Measurements from ENCODE around the gene ERF.

DNA sequence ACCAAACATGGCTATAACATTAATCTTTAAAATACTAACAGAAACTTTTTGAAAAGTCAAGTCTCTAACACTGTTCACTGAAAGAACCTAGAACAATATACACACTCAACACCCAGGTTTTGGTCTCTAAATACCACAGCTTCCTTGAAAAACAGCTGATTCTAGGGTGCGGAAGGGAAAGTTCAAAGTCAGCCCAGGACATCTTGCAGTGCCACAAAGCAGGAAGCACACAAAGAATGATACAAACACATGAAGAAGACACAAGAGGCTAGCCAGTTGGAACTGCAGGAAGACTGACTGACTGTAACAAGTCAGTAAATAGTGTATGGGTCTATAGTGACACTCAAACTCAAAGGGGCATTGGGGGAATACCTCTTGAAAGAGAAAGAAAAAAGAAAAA, 42.0 kb downstream of the ERF start:
- TF ChIP-seq BHLHE40 (IDR thresholded peaks at IDR 0.05; ENCODE audit: borderline replicate concordance in 1 of 2, low read depth in 2 of 2, low read length in 1 of 2) (no peak), RAD21 (IDR thresholded peaks at IDR 0.05; ENCODE audit: insufficient read depth, low read depth, low read length) (no peak), POLR2A (IDR thresholded peaks at IDR 0.05; ENCODE audit: low read depth, low read length) (no peak), CBX5 (IDR thresholded peaks at IDR 0.05; ENCODE audit: low read depth) (no peak), MEF2A (IDR thresholded peaks at IDR 0.05; ENCODE audit: insufficient read depth, low read depth, low read length) (no peak), NR2F1 (conservative IDR thresholded peaks at IDR 0.05) (no peak), FOXK2 (IDR thresholded peaks at IDR 0.05) (no peak), SPI1 (IDR thresholded peaks at IDR 0.05; ENCODE audit: borderline replicate concordance, insufficient read depth, low read depth, low read length) (no peak), EP300 (IDR thresholded peaks at IDR 0.05; ENCODE audit: borderline replicate concordance in 1 of 2, control insufficient read depth in 1 of 2, low read depth in 2 of 2, low read length in 2 of 2) (no peak), EZH2 (IDR thresholded peaks at IDR 0.05; ENCODE audit: borderline replicate concordance, control insufficient read depth, low read depth, low read length) (no peak), GABPA (IDR thresholded peaks at IDR 0.05; ENCODE audit: low read depth) (no peak)
- TF ChIP-seq, protein P1, sequence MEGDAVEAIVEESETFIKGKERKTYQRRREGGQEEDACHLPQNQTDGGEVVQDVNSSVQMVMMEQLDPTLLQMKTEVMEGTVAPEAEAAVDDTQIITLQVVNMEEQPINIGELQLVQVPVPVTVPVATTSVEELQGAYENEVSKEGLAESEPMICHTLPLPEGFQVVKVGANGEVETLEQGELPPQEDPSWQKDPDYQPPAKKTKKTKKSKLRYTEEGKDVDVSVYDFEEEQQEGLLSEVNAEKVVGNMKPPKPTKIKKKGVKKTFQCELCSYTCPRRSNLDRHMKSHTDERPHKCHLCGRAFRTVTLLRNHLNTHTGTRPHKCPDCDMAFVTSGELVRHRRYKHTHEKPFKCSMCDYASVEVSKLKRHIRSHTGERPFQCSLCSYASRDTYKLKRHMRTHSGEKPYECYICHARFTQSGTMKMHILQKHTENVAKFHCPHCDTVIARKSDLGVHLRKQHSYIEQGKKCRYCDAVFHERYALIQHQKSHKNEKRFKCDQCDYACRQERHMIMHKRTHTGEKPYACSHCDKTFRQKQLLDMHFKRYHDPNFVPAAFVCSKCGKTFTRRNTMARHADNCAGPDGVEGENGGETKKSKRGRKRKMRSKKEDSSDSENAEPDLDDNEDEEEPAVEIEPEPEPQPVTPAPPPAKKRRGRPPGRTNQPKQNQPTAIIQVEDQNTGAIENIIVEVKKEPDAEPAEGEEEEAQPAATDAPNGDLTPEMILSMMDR (IDR thresholded peaks at IDR 0.05 in 2 of 3, conservative IDR thresholded peaks at IDR 0.05 in 1 of 3; ENCODE audit: control insufficient read depth in 2 of 3, extremely low read depth in 1 of 3, insufficient read depth in 1 of 3, low read depth in 3 of 3, low read length in 3 of 3): no peak
- TF ChIP-seq, protein P2, sequence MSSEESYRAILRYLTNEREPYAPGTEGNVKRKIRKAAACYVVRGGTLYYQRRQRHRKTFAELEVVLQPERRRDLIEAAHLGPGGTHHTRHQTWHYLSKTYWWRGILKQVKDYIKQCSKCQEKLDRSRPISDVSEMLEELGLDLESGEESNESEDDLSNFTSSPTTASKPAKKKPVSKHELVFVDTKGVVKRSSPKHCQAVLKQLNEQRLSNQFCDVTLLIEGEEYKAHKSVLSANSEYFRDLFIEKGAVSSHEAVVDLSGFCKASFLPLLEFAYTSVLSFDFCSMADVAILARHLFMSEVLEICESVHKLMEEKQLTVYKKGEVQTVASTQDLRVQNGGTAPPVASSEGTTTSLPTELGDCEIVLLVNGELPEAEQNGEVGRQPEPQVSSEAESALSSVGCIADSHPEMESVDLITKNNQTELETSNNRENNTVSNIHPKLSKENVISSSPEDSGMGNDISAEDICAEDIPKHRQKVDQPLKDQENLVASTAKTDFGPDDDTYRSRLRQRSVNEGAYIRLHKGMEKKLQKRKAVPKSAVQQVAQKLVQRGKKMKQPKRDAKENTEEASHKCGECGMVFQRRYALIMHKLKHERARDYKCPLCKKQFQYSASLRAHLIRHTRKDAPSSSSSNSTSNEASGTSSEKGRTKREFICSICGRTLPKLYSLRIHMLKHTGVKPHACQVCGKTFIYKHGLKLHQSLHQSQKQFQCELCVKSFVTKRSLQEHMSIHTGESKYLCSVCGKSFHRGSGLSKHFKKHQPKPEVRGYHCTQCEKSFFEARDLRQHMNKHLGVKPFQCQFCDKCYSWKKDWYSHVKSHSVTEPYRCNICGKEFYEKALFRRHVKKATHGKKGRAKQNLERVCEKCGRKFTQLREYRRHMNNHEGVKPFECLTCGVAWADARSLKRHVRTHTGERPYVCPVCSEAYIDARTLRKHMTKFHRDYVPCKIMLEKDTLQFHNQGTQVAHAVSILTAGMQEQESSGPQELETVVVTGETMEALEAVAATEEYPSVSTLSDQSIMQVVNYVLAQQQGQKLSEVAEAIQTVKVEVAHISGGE (CRISPR knock-in tag; IDR thresholded peaks at IDR 0.05): no peak
- TF ChIP-seq, protein P3, sequence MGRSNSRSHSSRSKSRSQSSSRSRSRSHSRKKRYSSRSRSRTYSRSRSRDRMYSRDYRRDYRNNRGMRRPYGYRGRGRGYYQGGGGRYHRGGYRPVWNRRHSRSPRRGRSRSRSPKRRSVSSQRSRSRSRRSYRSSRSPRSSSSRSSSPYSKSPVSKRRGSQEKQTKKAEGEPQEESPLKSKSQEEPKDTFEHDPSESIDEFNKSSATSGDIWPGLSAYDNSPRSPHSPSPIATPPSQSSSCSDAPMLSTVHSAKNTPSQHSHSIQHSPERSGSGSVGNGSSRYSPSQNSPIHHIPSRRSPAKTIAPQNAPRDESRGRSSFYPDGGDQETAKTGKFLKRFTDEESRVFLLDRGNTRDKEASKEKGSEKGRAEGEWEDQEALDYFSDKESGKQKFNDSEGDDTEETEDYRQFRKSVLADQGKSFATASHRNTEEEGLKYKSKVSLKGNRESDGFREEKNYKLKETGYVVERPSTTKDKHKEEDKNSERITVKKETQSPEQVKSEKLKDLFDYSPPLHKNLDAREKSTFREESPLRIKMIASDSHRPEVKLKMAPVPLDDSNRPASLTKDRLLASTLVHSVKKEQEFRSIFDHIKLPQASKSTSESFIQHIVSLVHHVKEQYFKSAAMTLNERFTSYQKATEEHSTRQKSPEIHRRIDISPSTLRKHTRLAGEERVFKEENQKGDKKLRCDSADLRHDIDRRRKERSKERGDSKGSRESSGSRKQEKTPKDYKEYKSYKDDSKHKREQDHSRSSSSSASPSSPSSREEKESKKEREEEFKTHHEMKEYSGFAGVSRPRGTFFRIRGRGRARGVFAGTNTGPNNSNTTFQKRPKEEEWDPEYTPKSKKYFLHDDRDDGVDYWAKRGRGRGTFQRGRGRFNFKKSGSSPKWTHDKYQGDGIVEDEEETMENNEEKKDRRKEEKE (IDR thresholded peaks at IDR 0.05): no peak
